Measurements from ENCODE around the gene KCNQ2.
"Not testable (repeated sequence)": the region's sequence is repeated elsewhere in the genome, so short reads cannot be mapped to it uniquely, and the experiment has no call there.

Gene KCNQ2

GRCh38 chr20:63399596-63400375, 72.7 kb downstream of the KCNQ2 start:
- DNase-seq, result no peak

GRCh38 chr20:63398744-63399514, 73.5 kb downstream of the KCNQ2 start:
- DNase-seq, result no peak

GRCh38 chr20:63397946-63398450, 74.5 kb downstream of the KCNQ2 start:
- no peak for DNase-seq

- no peak for DNase-seq
Observed at GRCh38 chr20:63397155-63397843, 75.2 kb downstream of the KCNQ2 start.

- DNase-seq, result no peak
Observed at GRCh38 chr20:63396300-63396699, 76.2 kb downstream of the KCNQ2 start.

GRCh38 chr20:63395723-63396122, 76.7 kb downstream of the KCNQ2 start:
- no peak for DNase-seq

- no peak for DNase-seq
Observed at GRCh38 chr20:63394920-63395455, 77.5 kb downstream of the KCNQ2 start.

GRCh38 chr20:63394069-63394919, 78.2 kb downstream of the KCNQ2 start:
- DNase-seq, result no peak

- DNase-seq, result no peak
Observed at GRCh38 chr20:63393566-63393965, 78.9 kb downstream of the KCNQ2 start.

- DNase-seq, result no peak
Observed at GRCh38 chr20:63392465-63393365, 79.7 kb downstream of the KCNQ2 start.

- no peak for DNase-seq
Observed at GRCh38 chr20:63387917-63388316, 84.5 kb downstream of the KCNQ2 start.

GRCh38 chr20:63387393-63387792, 85.1 kb downstream of the KCNQ2 start:
- DNase-seq, result no peak

- no peak for DNase-seq
Observed at GRCh38 chr20:63386491-63386890, 86.0 kb downstream of the KCNQ2 start.

GRCh38 chr20:63385819-63386218, 86.6 kb downstream of the KCNQ2 start:
- no peak for DNase-seq

GRCh38 chr20:63384336-63384735, 88.1 kb downstream of the KCNQ2 start:
- DNase-seq, result no peak

- no peak for DNase-seq
Observed at GRCh38 chr20:63383556-63383955, 88.9 kb downstream of the KCNQ2 start.

- DNase-seq, result no peak
Observed at GRCh38 chr20:63382551-63383300, 89.7 kb downstream of the KCNQ2 start.

- DNase-seq, result no peak
Observed at GRCh38 chr20:63381781-63382431, 90.5 kb downstream of the KCNQ2 start.

- no peak for DNase-seq
Observed at GRCh38 chr20:63380346-63380870, 92.0 kb downstream of the KCNQ2 start.

GRCh38 chr20:63379872-63380271, 92.6 kb downstream of the KCNQ2 start:
- not testable (repeated sequence) for DNase-seq
